A549 treated with CpdA at 1 μM for 4 hours (cell line): ENCODE data around the gene ALKBH6. TPM values are rescaled to one million over a fixed set of nuclear protein-coding genes. Genes with fewer than 3 reads are reported as not detected.

ENCODE experiments used
- total RNA-seq: library from RNA; stranded (reverse); fragments of 200-300 nt; extraction: Qiagen RNA extraction; gene quantifications from 5 replicates; pipeline ENCODE4 v1.2.3, GENCODE V29; 2022; ENCODE audit warnings: low read depth

ALKBH6 gene
- 23.1 to 33.9 TPM (median 26.5 TPM) in 5 replicates for total RNA-seq

GRCh38 chr19:36014012-36014924, at the start of gene ALKBH6:
ALKBH6 (minus strand) TSS chr19:36014213; CDS start chr19:36013397, 816 bp downstream.

GRCh38 chr19:36054733-36055686, 41.0 kb upstream of the ALKBH6 start, which contains the start of gene WDR62:
WDR62 (plus strand) TSS chr19:36054897; CDS start chr19:36054972, 75 bp downstream.

GRCh38 chr19:36054119-36054732, 40.2 kb upstream of the ALKBH6 start, which contains the start of gene THAP8:
THAP8 (minus strand) TSS chr19:36054285; CDS start chr19:36054217, 68 bp downstream.

GRCh38 chr19:36032251-36033104, 18.5 kb upstream of the ALKBH6 start, which contains the start of gene CLIP3:
CLIP3 (minus strand) TSS chr19:36032873; CDS start chr19:36032357, 516 bp downstream.

GRCh38 chr19:36008336-36008978, 5.6 kb downstream of the ALKBH6 start, which contains the start of gene SYNE4:
SYNE4 (minus strand) TSS chr19:36008813; CDS start chr19:36008681, 132 bp downstream.

GRCh38 chr19:35995048-35995993, 18.7 kb downstream of the ALKBH6 start, which contains the start of gene SDHAF1:
SDHAF1 (plus strand) TSS chr19:35995188; CDS start chr19:35995275, 87 bp downstream.

Other genes with a start within 250 kb of the ALKBH6 start
- 3.5 to 8.1 TPM (median 5.6 TPM) in 5 replicates for gene ARHGAP33, start 238.6 kb downstream of the ALKBH6 start, total RNA-seq
- 0.17 to 0.50 TPM (median 0.25 TPM) in 5 replicates for gene PRODH2, start 201.4 kb downstream of the ALKBH6 start, total RNA-seq
- 0.41 to 0.83 TPM (median 0.49 TPM) in 5 replicates for gene NPHS1, start 161.7 kb downstream of the ALKBH6 start, total RNA-seq
- gene KIRREL2, start 157.3 kb downstream of the ALKBH6 start, total RNA-seq = 0.47 to 0.65 TPM (median 0.51 TPM) in 5 replicates
- gene APLP1, start 145.6 kb downstream of the ALKBH6 start, total RNA-seq = 66.5 to 99.5 TPM (median 89.7 TPM) in 5 replicates
- 6.9 to 9.4 TPM (median 8.2 TPM) in 5 replicates for gene NFKBID, start 113.7 kb downstream of the ALKBH6 start, total RNA-seq
- gene HCST, start 111.7 kb downstream of the ALKBH6 start, total RNA-seq = 0.40 to 0.81 TPM (median 0.57 TPM) in 4 of 5 replicates, not detected in the other
- not detected in 5 replicates for gene TYROBP, start 105.9 kb downstream of the ALKBH6 start, total RNA-seq
- gene LRFN3, start 77.8 kb downstream of the ALKBH6 start, total RNA-seq = 16.7 to 26.3 TPM (median 20.5 TPM) in 5 replicates
- gene SDHAF1, start 19.0 kb downstream of the ALKBH6 start, total RNA-seq = 30.3 to 52.4 TPM (median 46.9 TPM) in 5 replicates
- 0.23 to 0.50 TPM (median 0.36 TPM) in 4 of 5 replicates, not detected in the other for gene SYNE4, start 5.4 kb downstream of the ALKBH6 start, total RNA-seq
- 0.83 to 1.4 TPM (median 1.0 TPM) in 5 replicates for gene CLIP3, start 18.7 kb upstream of the ALKBH6 start, total RNA-seq
- 4.1 to 7.8 TPM (median 6.5 TPM) in 5 replicates for gene THAP8, start 40.1 kb upstream of the ALKBH6 start, total RNA-seq
- gene WDR62, start 40.7 kb upstream of the ALKBH6 start, total RNA-seq = 21.2 to 28.4 TPM (median 26.8 TPM) in 5 replicates
- gene OVOL3, start 96.9 kb upstream of the ALKBH6 start, total RNA-seq = 0.17 to 0.43 TPM (median 0.23 TPM) in 3 of 5 replicates, not detected in the others
- gene POLR2I, start 100.7 kb upstream of the ALKBH6 start, total RNA-seq = 229 to 258 TPM (median 242 TPM) in 5 replicates
- gene TBCB, start 101.3 kb upstream of the ALKBH6 start, total RNA-seq = 395 to 543 TPM (median 523 TPM) in 5 replicates
- gene CAPNS1, start 125.9 kb upstream of the ALKBH6 start, total RNA-seq = 1,446 to 2,206 TPM (median 2,101 TPM) in 5 replicates
- not detected in 5 replicates for gene COX7A1, start 138.2 kb upstream of the ALKBH6 start, total RNA-seq
- gene ZNF565, start 200.5 kb upstream of the ALKBH6 start, total RNA-seq = 3.9 to 4.8 TPM (median 4.0 TPM) in 5 replicates
- 118 to 190 TPM (median 125 TPM) in 5 replicates for gene ZNF146, start 200.9 kb upstream of the ALKBH6 start, total RNA-seq